A549 (cell line): Measurements from ENCODE around the gene COBL.

ENCODE experiments used
- CTCF ChIP-seq: fragments of >200 bp; sonication (Bioruptor Twin); formaldehyde crosslinking; IDR thresholded peaks from 3 replicates; pipeline ENCODE4 v1.5.1; 2016
- JUN ChIP-seq, 2 experiments: fragments of >200 bp; sonication (Bioruptor Twin); formaldehyde crosslinking; IDR thresholded peaks; 2 replicates in 1 of 2; 3 replicates in 1 of 2; pipeline ENCODE4 v1.6.1; 2016 to 2017

DNA sequence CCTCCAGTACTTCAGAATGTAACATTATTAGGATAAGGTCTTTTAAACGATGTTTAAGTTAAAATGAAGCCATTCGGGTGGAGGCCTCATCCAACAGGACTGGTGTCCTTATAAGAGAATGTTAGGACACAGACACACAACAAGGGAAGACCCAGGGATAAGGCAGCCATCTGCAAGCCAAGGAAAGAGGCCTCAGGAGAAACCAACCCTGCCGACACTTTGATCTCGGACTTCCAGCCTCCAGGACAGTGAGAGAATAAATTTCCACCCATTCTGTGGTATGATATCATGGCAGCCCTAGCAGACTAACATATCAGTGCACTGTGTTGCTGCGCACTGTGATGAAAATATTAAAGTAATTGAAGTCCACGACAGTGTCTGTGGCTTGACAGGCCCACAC, 250.8 kb downstream of the COBL start:
- TF ChIP-seq CTCF (no peak), JUN (IDR thresholded peaks at IDR 0.05) (no peak)
